ENCODE data around the gene CACNA1B.

GRCh38 chr9:137873408-137873807, 4.2 kb upstream of the CACNA1B start:
- TF ChIP-seq CTCF (IDR thresholded peaks at IDR 0.05; ENCODE audit: low read length) (no peak), EZH2 (optimal IDR thresholded peaks at IDR 0.05; ENCODE audit: low read depth, low read length) (no peak)
